Spleen (tissue), 11 donors: ENCODE data around the gene FAM114A1. TPM values are rescaled to one million over a fixed set of nuclear protein-coding genes. Genes with fewer than 3 reads are reported as not detected.

Experiments
- DNase-seq: peaks from one replicate; pipeline ENCODE4 v3.0.0-alpha.2; 2020
- H3K27ac ChIP-seq, 8 donors: fragments of 200-600 bp; sonication (generic) in 7 of 8; 1 replicate in 4 of 8; 2 replicates in 4 of 8; pipeline versions ENCODE4 v1.5.0 to v1.8.0; 2016 to 2021; ENCODE audit warnings: inconsistent platforms in 4 of 8, mild to moderate bottlenecking in 4 of 8, moderate library complexity in 1 of 8
- H3K27me3 ChIP-seq, 7 donors: fragments of 200-600 bp; sonication (generic) in 6 of 7; replicated peaks in 1 of 7; 1 replicate in 4 of 7; 2 replicates in 3 of 7; pipeline versions ENCODE4 v1.5.0 to v1.8.0; 2016 to 2021; ENCODE audit warnings: inconsistent platforms in 3 of 7, mild to moderate bottlenecking in 1 of 7
- H3K36me3 ChIP-seq, 6 donors: fragments of 200-600 bp; sonication (generic) in 5 of 6; 1 replicate in 4 of 6; 2 replicates in 2 of 6; pipeline versions ENCODE4 v1.5.0 to v1.8.0; 2016 to 2021; ENCODE audit warnings: inconsistent platforms in 2 of 6
- H3K4me1 ChIP-seq, 6 donors: fragments of 200-600 bp; sonication (generic) in 5 of 6; 1 replicate in 3 of 6; 2 replicates in 3 of 6; pipeline versions ENCODE4 v1.5.0 to v1.8.0; 2016 to 2021; ENCODE audit warnings: inconsistent platforms in 3 of 6
- H3K4me3 ChIP-seq, 8 donors: fragments of 200-600 bp; sonication (generic) in 7 of 8; 1 replicate in 4 of 8; 2 replicates in 4 of 8; pipeline versions ENCODE4 v1.5.0 to v1.8.0; 2016 to 2021; ENCODE audit warnings: inconsistent platforms in 4 of 8, mild to moderate bottlenecking in 4 of 8, moderate library complexity in 2 of 8
- H3K9me3 ChIP-seq, 8 donors: fragments of 200-600 bp; sonication (generic) in 7 of 8; 1 replicate in 4 of 8; 2 replicates in 4 of 8; pipeline versions ENCODE4 v1.5.0 to v1.8.0; 2016 to 2021; ENCODE audit warnings: inconsistent platforms in 4 of 8
- POLR2A ChIP-seq, 3 donors: fragments of 450-650 bp; IDR thresholded peaks; one replicate each; pipeline ENCODE4 v1.5.1; 2017; ENCODE audit warnings: antibody characterized with exemption in 3 of 3, mild to moderate bottlenecking in 1 of 3
- POLR2AphosphoS5 ChIP-seq, 3 donors: sonication (generic); formaldehyde crosslinking; IDR thresholded peaks; one replicate each; pipeline ENCODE4 v1.5.1; 2017; ENCODE audit warnings: antibody characterized with exemption in 3 of 3
- WGBS, 5 donors: extraction: QIAGEN DNeasy Blood & Tissue Kit in 3 of 5; methylation state at CpG; one replicate each; pipeline versions ENCODE4 v1.1.5 to v1.1.7; 2013 to 2018; 5-methylcytosine and 5-hydroxymethylcytosine counted together
- intact Hi-C: fragments of 100-400 bp; cut with DNase I; formaldehyde crosslinking; loops from one replicate; pipeline ENCODE4 v1.15.0; 2023; ENCODE audit warnings: low total_unique reads
- polyA plus RNA-seq, 3 donors: library from polyadenylated mRNA; stranded (reverse); fragments of 200-250 nt; gene quantifications; one replicate each; pipeline ENCODE4 v1.2.1, GENCODE V29; 2013
- total RNA-seq, 7 donors: library from RNA; depleted of rRNA in 3 of 7; stranded (reverse); fragments of >200 nt in 3 of 7; fragmentation: NEBNext Ultra II Directional in 4 of 7; extraction: Animal tissue kit (Norgen Biotek cat#: 25700) in 4 of 7; gene quantifications; one replicate each; pipeline versions ENCODE4 v1.1.0 to v1.2.1, GENCODE V29; 2016 to 2021
- TF ChIP-seq, protein P1 (sequence below), 11 experiments: fragments of 200-600 bp in 7 of 11; fragments of 450-650 bp in 4 of 11; sonication (generic) in 4 of 11; IDR thresholded peaks in 8 of 11; conservative IDR thresholded peaks in 3 of 11; 1 replicate in 7 of 11; 2 replicates in 4 of 11; pipeline versions ENCODE4 v1.4.0 to v1.8.0; 2016 to 2021; ENCODE audit warnings: antibody characterized with exemption in 11 of 11, inconsistent platforms in 4 of 11, mild to moderate bottlenecking in 1 of 11
- donor health status: healthy with polysubstance abuse.
- donor health status: DM: no; HTN: no; CAD: no; lungs with moderate emphysema.
- donor health status: DM: no; HTN: no; CAD: no.
- donor health status: Bipolar disorder and iron deficiency.
- donor health status: healthy.
- donor health status: DM: no; HTN: no; CAD: no.
- donor health status: DM: yes; HTN: yes; CAD: no.

FAM114A1 gene
- total and polyA plus RNA-seq, 10 donors, result 3.9 to 50.2 (median 24.1) TPM

DNA sequence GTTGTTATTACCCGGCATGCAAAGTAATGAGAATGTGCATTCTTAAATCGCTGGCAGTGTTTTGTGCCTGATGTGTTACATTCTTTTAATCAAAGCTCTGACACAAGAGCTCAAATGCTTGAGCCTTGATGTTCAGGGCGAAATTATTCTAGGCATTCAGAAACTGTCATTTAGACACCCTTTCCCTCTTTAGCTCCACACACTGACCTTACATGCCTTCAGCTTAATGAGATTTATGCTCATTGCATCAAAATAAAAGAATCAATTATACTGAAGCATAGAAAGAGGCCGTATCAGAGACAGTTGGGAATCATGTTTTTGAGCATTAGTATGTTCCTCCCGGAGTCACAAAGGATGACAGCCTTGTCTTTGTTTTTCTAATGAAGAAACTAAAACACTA is 56.7 kb downstream of the FAM114A1 start:
- Histone ChIP-seq H3K4me1 (peaks cover 0 to 18% (median 3%) of the 10 kb centered on the region in 6 donors), H3K27ac (no peak overlapping the region), H3K36me3 (peaks cover 0 to 64% (median 11%) of the 10 kb centered on the region in 6 donors), H3K4me3 (no peak overlapping the region), H3K27me3 (no peaks in the 10 kb centered on the region), H3K9me3 (no peaks in the 10 kb centered on the region)
- TF ChIP-seq POLR2AphosphoS5 (IDR thresholded peaks at IDR 0.05) (no peak), POLR2A (IDR thresholded peaks at IDR 0.05) (no peak)
- TF ChIP-seq, protein P1, sequence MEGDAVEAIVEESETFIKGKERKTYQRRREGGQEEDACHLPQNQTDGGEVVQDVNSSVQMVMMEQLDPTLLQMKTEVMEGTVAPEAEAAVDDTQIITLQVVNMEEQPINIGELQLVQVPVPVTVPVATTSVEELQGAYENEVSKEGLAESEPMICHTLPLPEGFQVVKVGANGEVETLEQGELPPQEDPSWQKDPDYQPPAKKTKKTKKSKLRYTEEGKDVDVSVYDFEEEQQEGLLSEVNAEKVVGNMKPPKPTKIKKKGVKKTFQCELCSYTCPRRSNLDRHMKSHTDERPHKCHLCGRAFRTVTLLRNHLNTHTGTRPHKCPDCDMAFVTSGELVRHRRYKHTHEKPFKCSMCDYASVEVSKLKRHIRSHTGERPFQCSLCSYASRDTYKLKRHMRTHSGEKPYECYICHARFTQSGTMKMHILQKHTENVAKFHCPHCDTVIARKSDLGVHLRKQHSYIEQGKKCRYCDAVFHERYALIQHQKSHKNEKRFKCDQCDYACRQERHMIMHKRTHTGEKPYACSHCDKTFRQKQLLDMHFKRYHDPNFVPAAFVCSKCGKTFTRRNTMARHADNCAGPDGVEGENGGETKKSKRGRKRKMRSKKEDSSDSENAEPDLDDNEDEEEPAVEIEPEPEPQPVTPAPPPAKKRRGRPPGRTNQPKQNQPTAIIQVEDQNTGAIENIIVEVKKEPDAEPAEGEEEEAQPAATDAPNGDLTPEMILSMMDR (IDR thresholded peaks at IDR 0.05 in 8 of 11, conservative IDR thresholded peaks at IDR 0.05 in 3 of 11), result no peak
- 72 to 87% (median 78%) methylated on average over 5 of the region's 5 CpGs for WGBS, 5 donors
- DNase-seq, result no peak
- intact Hi-C loops, result no loop called here

DNA sequence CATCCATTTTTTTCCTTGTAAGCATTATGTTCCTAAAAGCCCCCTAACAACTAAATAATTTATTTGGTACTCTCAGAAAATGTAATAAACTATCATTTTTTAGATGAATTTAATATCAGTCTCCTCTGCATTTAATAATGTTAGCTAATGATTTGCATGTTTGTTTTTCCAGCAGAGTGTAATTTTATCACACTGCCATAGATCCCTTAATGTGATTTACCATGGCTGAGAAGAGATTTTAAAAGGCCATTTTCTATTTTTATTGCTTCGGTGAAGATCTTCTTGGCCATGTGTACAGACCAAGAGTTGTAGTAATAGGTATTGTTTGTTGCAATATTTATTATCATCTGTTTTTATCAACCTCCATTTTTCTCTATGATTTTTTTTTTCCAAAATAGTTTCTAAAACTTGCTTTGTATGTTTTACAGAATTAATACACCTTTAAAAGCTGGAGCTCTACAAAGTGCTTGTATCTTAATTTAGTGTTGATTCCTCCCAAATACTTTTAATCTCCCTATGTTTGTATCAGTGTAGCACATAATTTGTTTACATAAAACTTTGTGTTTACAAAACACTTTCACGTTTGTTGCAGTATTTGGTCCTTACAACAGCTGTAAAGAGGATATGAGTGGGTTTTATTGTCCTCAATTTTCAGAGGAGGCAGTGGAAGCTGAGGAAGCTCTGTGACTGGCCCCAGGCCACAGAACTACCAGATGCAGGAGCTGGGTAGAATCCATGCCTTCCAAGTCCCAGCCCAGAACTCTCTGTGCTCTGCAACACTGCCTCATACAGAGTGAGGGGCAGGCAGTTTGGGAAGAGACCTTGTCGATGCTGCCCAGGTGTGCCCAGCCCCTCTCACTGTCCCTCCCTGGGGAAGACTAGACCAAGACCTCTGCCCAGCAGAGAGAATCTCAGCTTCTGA is 58.1 kb downstream of the FAM114A1 start:
- no peak overlapping the region for H3K27ac ChIP-seq
- H3K9me3 ChIP-seq, result no peaks in the 10 kb centered on the region
- H3K27me3 ChIP-seq, result no peaks in the 10 kb centered on the region
- intact Hi-C loops, result no loop called here
- TF ChIP-seq, protein P1 (IDR thresholded peaks at IDR 0.05 in 8 of 11, conservative IDR thresholded peaks at IDR 0.05 in 3 of 11), result no peak
- no peak for TF ChIP-seq POLR2A (IDR thresholded peaks at IDR 0.05)
- TF ChIP-seq POLR2AphosphoS5 (IDR thresholded peaks at IDR 0.05), result no peak
- H3K4me3 ChIP-seq, result no peak overlapping the region
- WGBS, 5 donors, result 72 to 88% (median 75%) methylated on average over 3 of the region's 3 CpGs
- DNase-seq, result no peak
- H3K4me1 ChIP-seq, result peaks cover 0 to 12% (median 3%) of the 10 kb centered on the region in 6 donors
- peaks cover 0 to 70% (median 13%) of the 10 kb centered on the region in 6 donors for H3K36me3 ChIP-seq

DNA sequence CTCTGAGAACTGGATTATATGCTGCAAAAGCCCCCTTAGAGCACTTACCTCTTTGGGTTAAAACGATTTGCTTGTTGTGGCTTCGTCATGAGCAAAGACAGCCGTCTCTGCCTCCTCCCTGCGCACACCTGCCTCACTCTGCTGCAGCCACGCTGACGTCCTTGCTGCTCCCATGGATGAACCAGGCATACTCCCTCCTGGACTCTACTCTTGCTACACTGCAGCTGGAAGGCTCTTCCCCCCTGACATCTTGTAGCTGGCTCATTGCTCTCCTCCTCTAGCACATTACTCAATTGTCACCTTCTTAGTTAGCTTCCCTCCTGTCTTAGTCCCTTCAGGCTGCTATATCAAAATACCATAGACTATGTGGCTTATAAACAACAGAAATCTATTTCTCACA is 59.3 kb downstream of the FAM114A1 start:
- Histone ChIP-seq H3K27me3 (no peaks in the 10 kb centered on the region), H3K9me3 (no peaks in the 10 kb centered on the region), H3K4me1 (peaks cover 0 to 9% (median 2%) of the 10 kb centered on the region in 6 donors), H3K4me3 (no peak overlapping the region), H3K27ac (no peak overlapping the region), H3K36me3 (peaks cover 0 to 77% (median 13%) of the 10 kb centered on the region in 6 donors)
- DNase-seq, result no peak
- WGBS, 5 donors, result 89 to 92% (median 90%) methylated on average over 6 of the region's 6 CpGs
- TF ChIP-seq POLR2A (IDR thresholded peaks at IDR 0.05) (no peak), POLR2AphosphoS5 (IDR thresholded peaks at IDR 0.05) (no peak)
- TF ChIP-seq, protein P1 (IDR thresholded peaks at IDR 0.05 in 8 of 11, conservative IDR thresholded peaks at IDR 0.05 in 3 of 11), result no peak
- intact Hi-C loops, result no loop called here

DNA sequence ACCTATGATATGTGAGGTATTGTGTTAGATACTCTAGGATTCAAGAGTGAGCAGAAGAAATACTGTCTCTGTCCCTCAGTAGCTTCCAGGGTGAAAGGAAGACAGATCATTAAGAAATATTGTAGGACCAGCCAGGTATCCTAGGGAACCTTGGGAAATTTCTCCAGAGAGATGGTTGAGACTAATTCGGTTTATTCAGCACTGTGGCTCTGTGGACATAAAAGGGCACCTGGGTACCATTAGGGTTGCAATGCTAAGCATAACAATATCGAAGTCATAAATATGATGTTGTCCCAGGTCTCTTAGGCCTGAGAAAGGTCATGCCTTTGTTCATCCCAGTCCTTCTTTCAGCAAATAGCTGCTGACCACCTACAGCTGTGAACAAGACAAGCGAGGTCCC is 61.0 kb downstream of the FAM114A1 start:
- peaks cover 0 to 6% (median 0%) of the 10 kb centered on the region in 6 donors for H3K4me1 ChIP-seq
- no peak overlapping the region for H3K4me3 ChIP-seq
- H3K9me3 ChIP-seq, result no peaks in the 10 kb centered on the region
- WGBS, 5 donors, result 86 to 97% (median 92%) methylated on average over 3 of the region's 3 CpGs
- DNase-seq, result no peak
- intact Hi-C loops, result no loop called here
- no peak for TF ChIP-seq POLR2A (IDR thresholded peaks at IDR 0.05)
- no peak for TF ChIP-seq POLR2AphosphoS5 (IDR thresholded peaks at IDR 0.05)
- TF ChIP-seq, protein P1 (IDR thresholded peaks at IDR 0.05 in 8 of 11, conservative IDR thresholded peaks at IDR 0.05 in 3 of 11), result no peak
- H3K27me3 ChIP-seq, result no peaks in the 10 kb centered on the region
- H3K27ac ChIP-seq, result no peak overlapping the region
- H3K36me3 ChIP-seq, result peaks cover 0 to 80% (median 20%) of the 10 kb centered on the region in 6 donors
